HCT116 (cell line): ENCODE data around the gene SMIM23. TPM values are rescaled to one million over a fixed set of nuclear protein-coding genes. Genes with fewer than 3 reads are reported as not detected.

ENCODE experiments used
- ATAC-seq: fragments of 200-7000 bp; cut with Tn5 transposase; 2 replicates; pipeline ENCODE4 v1.9.1; 2020; ENCODE audit warnings: mild to moderate bottlenecking, moderate library complexity
- BruUV-seq: library from RNA; stranded (reverse); fragments of 400-500 nt; replicated peaks from 2 replicates; lab custom pipeline; 2021; lab: Mats Ljungman, UMichigan
- CTCF ChIA-PET: fragments of 300-600 bp; sonication (Branson Sonifier 250); formaldehyde crosslinking; loops from one replicate; lab custom pipeline; 2021; ENCODE audit warnings: antibody characterized with exemption; lab: Charles Lee
- POLR2A ChIA-PET: fragments of 300-600, 350-600 bp; sonication (Branson Sonifier 250); formaldehyde crosslinking; loops from one replicate; lab custom pipeline; 2021; ENCODE audit warnings: antibody characterized with exemption; lab: Charles Lee
- RAD21 ChIA-PET, 2 experiments: fragments of 300-600 bp; sonication (Branson Sonifier 250); formaldehyde crosslinking; loops; one replicate each; lab custom pipeline; 2023; ENCODE audit warnings: low total read pairs in 2 of 2; ENCODE audit not compliant: uncharacterized antibody in 2 of 2, unreplicated experiment in 2 of 2, low non-redundant PET in 1 of 2; lab: Charles Lee
- DNase-seq: peaks from one replicate; pipeline ENCODE4 v3.0.0-alpha.2; 2010; ENCODE audit warnings: low read depth, low spot score
- H2AFZ ChIP-seq: fragments of 200-600 bp; shearing (Covaris generic), sonication (generic); 2 replicates; pipeline ENCODE4 v1.6.1; 2017; ENCODE audit warnings: low read depth, mixed run types, mixed read lengths, antibody characterized with exemption, low read length; ENCODE audit not compliant: poor library complexity, severe bottlenecking
- H3K27ac ChIP-seq: 2 replicates; pipeline ENCODE4 v1.5.1; 2012; ENCODE audit warnings: low read depth, low read length
- H3K27me3 ChIP-seq: fragments of 200-600 bp; sonication (generic); 2 replicates; pipeline ENCODE4 v1.6.1; 2016; ENCODE audit warnings: mixed run types, low read length, mixed read lengths; ENCODE audit not compliant: insufficient read depth
- H3K36me3 ChIP-seq, 2 experiments: fragments of 200-500 bp in 1 of 2; fragments of 200-600 bp in 1 of 2; sonication (Bioruptor generic) in 1 of 2; sonication (generic) in 1 of 2; 2 replicates each; pipeline versions ENCODE4 v1.5.1 to v1.6.1; 2014 to 2016; ENCODE audit warnings: low read length in 2 of 2, inconsistent platforms in 1 of 2, mixed read lengths in 1 of 2, mixed run types in 1 of 2; ENCODE audit not compliant: insufficient read depth in 2 of 2, control insufficient read depth in 1 of 2
- H3K4me1 ChIP-seq, 2 experiments: fragments of 200-600 bp in 1 of 2; sonication (generic) in 1 of 2; 2 replicates each; pipeline versions ENCODE4 v1.5.1 to v1.6.1; 2012 to 2017; ENCODE audit warnings: low read length in 2 of 2, inconsistent platforms in 1 of 2, mild to moderate bottlenecking in 1 of 2, mixed read lengths in 1 of 2, mixed run types in 1 of 2, moderate library complexity in 1 of 2; ENCODE audit not compliant: insufficient read depth in 2 of 2, control insufficient read depth in 1 of 2
- H3K4me2 ChIP-seq: fragments of 200-600 bp; sonication (generic); 2 replicates; pipeline ENCODE4 v1.6.1; 2017; ENCODE audit warnings: mixed run types, low read length, mixed read lengths
- H3K4me3 ChIP-seq, 2 experiments: fragments of 200-600 bp in 1 of 2; sonication (generic) in 1 of 2; replicated peaks in 1 of 2; 2 replicates each; pipeline ENCODE4 v1.5.1; 2011 to 2016; ENCODE audit warnings: low read length in 2 of 2, control low read depth in 1 of 2, low read depth in 1 of 2, mild to moderate bottlenecking in 1 of 2, mixed read lengths in 1 of 2, mixed run types in 1 of 2
- H3K79me2 ChIP-seq: fragments of 200-600 bp; sonication (generic); 2 replicates; pipeline ENCODE4 v1.6.1; 2017; ENCODE audit warnings: mild to moderate bottlenecking, mixed run types, low read length, moderate library complexity, mixed read lengths; ENCODE audit not compliant: insufficient read depth
- H3K9ac ChIP-seq: fragments of 200-600 bp; sonication (generic); 2 replicates; pipeline ENCODE4 v1.6.1; 2016; ENCODE audit warnings: low read length, mixed read lengths
- H3K9me2 ChIP-seq: fragments of 200-600 bp; sonication (generic), shearing (Covaris generic); 2 replicates; pipeline ENCODE4 v1.6.1; 2017; ENCODE audit warnings: mixed run types, mild to moderate bottlenecking, moderate library complexity; ENCODE audit not compliant: insufficient read depth
- H3K9me3 ChIP-seq, 2 experiments: fragments of 200-500 bp in 1 of 2; fragments of 200-600 bp in 1 of 2; sonication (Bioruptor generic) in 1 of 2; sonication (generic) in 1 of 2; 2 replicates each; pipeline ENCODE4 v1.6.1; 2014 to 2017; ENCODE audit warnings: low read length in 2 of 2, mixed read lengths in 2 of 2, inconsistent platforms in 1 of 2, low read depth in 1 of 2, mild to moderate bottlenecking in 1 of 2, mixed run types in 1 of 2, moderate library complexity in 1 of 2; ENCODE audit not compliant: control insufficient read depth in 1 of 2, insufficient read depth in 1 of 2
- H4K20me1 ChIP-seq: fragments of 200-600 bp; sonication (generic), shearing (Covaris generic); 2 replicates; pipeline ENCODE4 v1.6.1; 2017; ENCODE audit warnings: mixed run types, mild to moderate bottlenecking, moderate library complexity; ENCODE audit not compliant: insufficient read depth
- EZH2phosphoT487 ChIP-seq: fragments of 200-600 bp; IDR thresholded peaks from 2 replicates; pipeline ENCODE4 v1.6.1; 2018; ENCODE audit warnings: antibody characterized with exemption, borderline replicate concordance
- FOSL1 ChIP-seq: IDR thresholded peaks from 2 replicates; pipeline ENCODE4 v1.6.1; 2012; ENCODE audit warnings: low read depth
- MAX ChIP-seq: IDR thresholded peaks from 2 replicates; pipeline ENCODE4 v1.6.1; 2012
- POLR2AphosphoS5 ChIP-seq: IDR thresholded peaks from 2 replicates; pipeline ENCODE4 v1.6.1; 2011; ENCODE audit warnings: mild to moderate bottlenecking, low read depth, low read length, moderate library complexity
- SP1 ChIP-seq: IDR thresholded peaks from 2 replicates; pipeline ENCODE4 v1.6.1; 2012; ENCODE audit warnings: low read depth
- ZFX ChIP-seq: fragments of 450-650 bp; IDR thresholded peaks from 2 replicates; pipeline ENCODE4 v1.6.1; 2017
- ZNF274 ChIP-seq: fragments of 200-500 bp; sonication (Bioruptor generic); IDR thresholded peaks from 2 replicates; pipeline ENCODE4 v1.6.1; 2014; ENCODE audit warnings: mild to moderate bottlenecking, low read depth, low read length, inconsistent platforms
- intact Hi-C: fragments of 100-400 bp; cut with micrococcal nuclease; formaldehyde crosslinking; loops from 2 replicates; pipeline ENCODE4 v1.10.0; 2022
- total RNA-seq: library from RNA; stranded (reverse); gene quantifications from one replicate; pipeline ENCODE4 v1.2.1, GENCODE V29; 2021; ENCODE audit not compliant: unreplicated experiment

Gene SMIM23
- total RNA-seq, 1 experiment from 2014 or later, result not detected

GRCh38 chr5:171834461-171834860 lies 48.8 kb downstream of the SMIM23 start:
- Histone ChIP-seq H3K9me2 (no peaks in the 10 kb centered on the region), H3K4me1 (peaks cover 0 to 9% of the 10 kb centered on the region in 2 experiments; a peak in 1 of 4 replicates), H3K27me3 (no peaks in the 10 kb centered on the region), H3K9me3 (peaks cover 0 to 4% of the 10 kb centered on the region in 2 experiments; a peak in 1 of 4 replicates), H3K9ac (no peak overlapping the region), H3K27ac (no peak overlapping the region), H3K36me3 (no peaks in the 10 kb centered on the region), H4K20me1 (no peaks in the 10 kb centered on the region), H2AFZ (no peak overlapping the region), H3K4me2 (no peak overlapping the region), H3K79me2 (no peaks in the 10 kb centered on the region), H3K4me3 (no peak overlapping the region)
- intact Hi-C loops, result no loop called here
- DNase-seq (no peak), ATAC-seq (no peak)
- RAD21 ChIA-PET, result no interaction called here
- POLR2A ChIA-PET, result no interaction called here
- no TSS peak for BruUV-seq
- TF ChIP-seq MAX (no peak), EZH2phosphoT487 (no peak), SP1 (no peak)
- CTCF ChIA-PET, result no interaction called here

GRCh38 chr5:171835066-171835465 lies 49.4 kb downstream of the SMIM23 start:
- peak; percentile 42; the same call in 1 of the 2 replicates for ATAC-seq
- BruUV-seq, result no TSS peak

More at GRCh38 chr5:171835066-171835465, 49.4 kb downstream of the SMIM23 start:
- Histone ChIP-seq H3K9ac (no peak overlapping the region), H3K27ac (no peak overlapping the region), H3K4me1 (peaks cover 0 to 9% of the 10 kb centered on the region in 2 experiments; a peak in 1 of 4 replicates), H3K4me3 (no peak overlapping the region), H3K4me2 (no peak overlapping the region), H3K9me3 (no peaks in the 10 kb centered on the region; a peak in 1 of 4 replicates), H3K36me3 (no peaks in the 10 kb centered on the region), H4K20me1 (no peaks in the 10 kb centered on the region), H3K27me3 (no peaks in the 10 kb centered on the region), H3K9me2 (no peaks in the 10 kb centered on the region), H2AFZ (no peak overlapping the region), H3K79me2 (no peaks in the 10 kb centered on the region)
- intact Hi-C loops, result no loop called here
- CTCF ChIA-PET, result no interaction called here
- POLR2A ChIA-PET, result no interaction called here
- RAD21 ChIA-PET, result no interaction called here
- no peak for DNase-seq
- TF ChIP-seq FOSL1 (0 out of 2 replicates have a peak, but pooled peaks have one; percentile 15), POLR2AphosphoS5 (no peak), ZNF274 (no peak), ZFX (no peak), SP1 (no peak)
